ENCODE measurements around the gene HIPK3.

HIPK3 gene

DNA sequence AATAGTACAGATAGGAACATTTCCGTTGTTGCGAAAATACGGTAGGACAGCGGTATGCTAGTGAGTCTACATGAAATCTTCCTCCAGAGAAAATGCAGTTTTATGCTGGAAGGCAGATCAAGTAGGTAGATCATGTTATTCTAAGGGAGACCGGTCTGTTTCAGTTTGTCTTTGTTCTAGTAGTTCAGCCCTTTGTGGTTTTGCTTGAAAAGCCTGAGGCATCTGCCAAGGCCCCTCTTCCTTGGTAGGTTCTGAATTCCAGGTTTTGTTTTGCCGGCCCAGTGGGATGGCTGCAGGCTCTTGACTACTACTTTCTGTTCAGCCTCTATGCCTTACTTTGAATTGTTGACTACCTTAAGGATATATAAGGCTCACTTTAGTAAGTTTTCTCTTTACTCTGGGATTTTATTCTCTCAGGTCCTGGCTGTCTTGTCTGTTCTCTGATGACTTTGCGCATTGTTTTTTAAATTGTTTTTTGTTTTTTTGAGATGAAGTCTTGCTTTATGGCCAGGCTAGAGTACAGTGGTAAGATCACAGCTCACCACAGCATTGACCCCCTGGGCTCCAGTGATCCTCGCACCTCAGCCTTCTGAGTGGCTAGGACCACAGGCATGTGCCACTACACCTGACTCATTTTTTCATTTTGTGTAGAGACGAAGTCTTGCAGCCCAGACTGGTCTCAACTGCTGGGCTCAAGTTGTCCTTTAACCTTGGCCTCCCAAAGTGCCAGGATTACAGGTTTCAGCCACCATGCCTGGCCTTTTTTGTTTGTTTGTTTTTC is 53.7 kb downstream of the HIPK3 start:
- no peaks in the 10 kb centered on the region for H3K9me3 ChIP-seq (ENCODE audit: control insufficient read depth, low read length)
- DNase-seq (ENCODE audit: low read depth) = peak; percentile 25

GRCh38 chr11:33311680-33312079 is 54.5 kb downstream of the HIPK3 start:
- H3K9ac ChIP-seq (ENCODE audit: low read length) = no peak overlapping the region
- H3K4me1 ChIP-seq (ENCODE audit: control insufficient read depth, insufficient read depth, low read length) = peaks cover 20% of the 10 kb centered on the region
- no peak overlapping the region for H3K4me3 ChIP-seq (ENCODE audit: low read length)
- no peak for DNase-seq (ENCODE audit: low read depth)
- no peaks in the 10 kb centered on the region for H3K36me3 ChIP-seq (ENCODE audit: control insufficient read depth, insufficient read depth, low read length, severe bottlenecking)
- no peaks in the 10 kb centered on the region for H3K27me3 ChIP-seq (replicated peaks; ENCODE audit: control insufficient read depth, insufficient read depth, low read length)
- no peaks in the 10 kb centered on the region for H3K9me3 ChIP-seq (ENCODE audit: control insufficient read depth, low read length)

More for the DNA sequence above, 53.7 kb downstream of the HIPK3 start:
- H3K4me3 ChIP-seq (ENCODE audit: low read length) = no peak overlapping the region
- no peaks in the 10 kb centered on the region for H3K36me3 ChIP-seq (ENCODE audit: control insufficient read depth, insufficient read depth, low read length, severe bottlenecking)
- no peak overlapping the region for H3K9ac ChIP-seq (ENCODE audit: low read length)
- H3K4me1 ChIP-seq (ENCODE audit: control insufficient read depth, insufficient read depth, low read length) = peaks cover 23% of the 10 kb centered on the region
- no peaks in the 10 kb centered on the region for H3K27me3 ChIP-seq (replicated peaks; ENCODE audit: control insufficient read depth, insufficient read depth, low read length)

DNA sequence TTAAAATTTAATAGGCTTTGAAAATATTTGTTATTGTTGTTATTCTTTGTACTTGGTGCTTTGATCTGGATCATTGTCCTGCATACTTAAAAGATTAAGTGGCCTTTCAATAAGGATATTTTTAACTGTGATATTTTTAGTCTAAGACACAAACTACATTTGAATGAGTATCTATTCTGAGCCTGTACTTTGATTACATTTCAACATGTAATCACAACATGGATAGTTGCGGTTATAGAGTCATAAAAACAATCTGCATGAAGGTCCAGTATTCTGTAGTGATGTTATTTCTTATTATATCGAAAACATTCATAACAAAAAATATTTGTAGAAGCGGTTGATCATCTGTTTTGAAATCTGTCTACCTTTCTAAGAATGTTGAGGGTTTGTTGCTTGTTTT is 58.6 kb downstream of the HIPK3 start:
- DNase-seq (ENCODE audit: low read depth) = peak; percentile 27
- Histone ChIP-seq H3K36me3 (ENCODE audit: control insufficient read depth, insufficient read depth, low read length, severe bottlenecking) (no peaks in the 10 kb centered on the region), H3K9ac (ENCODE audit: low read length) (no peak overlapping the region), H3K4me3 (ENCODE audit: low read length) (no peak overlapping the region), H3K9me3 (ENCODE audit: control insufficient read depth, low read length) (no peaks in the 10 kb centered on the region), H3K27me3 (replicated peaks; ENCODE audit: control insufficient read depth, insufficient read depth, low read length) (no peaks in the 10 kb centered on the region), H3K4me1 (ENCODE audit: control insufficient read depth, insufficient read depth, low read length) (peaks cover 7% of the 10 kb centered on the region)

- H3K36me3 ChIP-seq (ENCODE audit: control insufficient read depth, insufficient read depth, low read length, severe bottlenecking) = no peaks in the 10 kb centered on the region
- H3K4me1 ChIP-seq (ENCODE audit: control insufficient read depth, insufficient read depth, low read length) = peaks cover 7% of the 10 kb centered on the region
- no peaks in the 10 kb centered on the region for H3K9me3 ChIP-seq (ENCODE audit: control insufficient read depth, low read length)
- H3K4me3 ChIP-seq (ENCODE audit: low read length) = no peak overlapping the region
- no peaks in the 10 kb centered on the region for H3K27me3 ChIP-seq (replicated peaks; ENCODE audit: control insufficient read depth, insufficient read depth, low read length)
- no peak overlapping the region for H3K9ac ChIP-seq (ENCODE audit: low read length)
- no peak for DNase-seq (ENCODE audit: low read depth)
Measured at GRCh38 chr11:33317662-33318061, 60.5 kb downstream of the HIPK3 start.

GRCh38 chr11:33320016-33320813 is 63.0 kb downstream of the HIPK3 start:
- no peak overlapping the region for H3K9ac ChIP-seq (ENCODE audit: low read length)
- DNase-seq (ENCODE audit: low read depth) = no peak
- peaks cover 11% of the 10 kb centered on the region for H3K4me1 ChIP-seq (ENCODE audit: control insufficient read depth, insufficient read depth, low read length)
- H3K36me3 ChIP-seq (ENCODE audit: control insufficient read depth, insufficient read depth, low read length, severe bottlenecking) = no peaks in the 10 kb centered on the region
- no peaks in the 10 kb centered on the region for H3K27me3 ChIP-seq (replicated peaks; ENCODE audit: control insufficient read depth, insufficient read depth, low read length)
- H3K4me3 ChIP-seq (ENCODE audit: low read length) = no peak overlapping the region
- no peaks in the 10 kb centered on the region for H3K9me3 ChIP-seq (ENCODE audit: control insufficient read depth, low read length)

DNA sequence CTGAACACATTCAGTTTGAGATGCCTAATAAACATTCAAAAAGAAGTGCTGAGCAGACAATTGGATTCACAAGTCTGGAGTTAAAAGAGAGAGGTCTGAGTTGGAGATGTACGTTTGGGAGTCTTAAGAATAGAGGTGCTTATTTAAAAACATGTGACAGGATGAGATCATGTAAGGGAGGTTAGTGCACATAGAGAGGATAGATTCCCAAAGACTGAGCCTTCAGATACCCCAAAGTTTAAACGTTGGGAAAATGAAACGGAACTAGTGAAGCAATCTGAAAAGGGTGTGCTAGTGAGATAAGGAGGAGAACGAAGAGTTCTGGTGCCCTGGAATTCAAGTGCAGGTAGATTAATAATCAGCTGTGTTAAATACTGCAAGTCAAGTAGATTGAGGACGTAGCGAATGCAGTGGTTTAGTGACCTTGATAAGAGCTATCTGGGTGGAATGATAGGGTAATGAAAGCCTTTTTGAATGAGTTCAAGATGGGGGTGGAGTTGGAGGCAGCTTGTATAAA is 63.7 kb downstream of the HIPK3 start:
- Histone ChIP-seq H3K4me3 (ENCODE audit: low read length) (no peak overlapping the region), H3K9ac (ENCODE audit: low read length) (no peak overlapping the region), H3K9me3 (ENCODE audit: control insufficient read depth, low read length) (no peaks in the 10 kb centered on the region), H3K27me3 (replicated peaks; ENCODE audit: control insufficient read depth, insufficient read depth, low read length) (no peaks in the 10 kb centered on the region), H3K4me1 (ENCODE audit: control insufficient read depth, insufficient read depth, low read length) (peaks cover 17% of the 10 kb centered on the region), H3K36me3 (ENCODE audit: control insufficient read depth, insufficient read depth, low read length, severe bottlenecking) (no peaks in the 10 kb centered on the region)
- DNase-seq (ENCODE audit: low read depth) = no peak

DNA sequence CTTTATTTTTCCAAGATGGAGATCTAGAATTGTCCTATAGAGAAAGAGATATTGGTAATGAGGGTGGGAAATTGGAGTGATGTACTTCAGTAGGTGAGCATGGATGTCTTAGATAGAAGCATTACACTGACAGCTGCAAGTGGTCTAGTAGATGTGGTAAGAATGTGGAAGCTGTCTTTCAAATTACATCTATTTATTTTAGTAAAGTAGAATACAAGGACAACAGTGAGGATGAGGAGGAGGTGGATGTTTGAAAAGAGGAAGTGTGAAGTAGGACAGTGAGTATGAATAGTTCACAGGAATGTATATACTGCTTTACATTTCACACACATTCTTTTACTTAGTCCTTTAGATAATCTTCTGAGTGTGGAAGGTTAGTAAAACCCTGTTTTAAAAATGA is 64.2 kb downstream of the HIPK3 start:
- H3K36me3 ChIP-seq (ENCODE audit: control insufficient read depth, insufficient read depth, low read length, severe bottlenecking) = no peaks in the 10 kb centered on the region
- H3K27me3 ChIP-seq (replicated peaks; ENCODE audit: control insufficient read depth, insufficient read depth, low read length) = no peaks in the 10 kb centered on the region
- H3K4me3 ChIP-seq (ENCODE audit: low read length) = no peak overlapping the region
- no peak overlapping the region for H3K9ac ChIP-seq (ENCODE audit: low read length)
- H3K9me3 ChIP-seq (ENCODE audit: control insufficient read depth, low read length) = no peaks in the 10 kb centered on the region
- peaks cover 23% of the 10 kb centered on the region for H3K4me1 ChIP-seq (ENCODE audit: control insufficient read depth, insufficient read depth, low read length)
- no peak for DNase-seq (ENCODE audit: low read depth)

DNA sequence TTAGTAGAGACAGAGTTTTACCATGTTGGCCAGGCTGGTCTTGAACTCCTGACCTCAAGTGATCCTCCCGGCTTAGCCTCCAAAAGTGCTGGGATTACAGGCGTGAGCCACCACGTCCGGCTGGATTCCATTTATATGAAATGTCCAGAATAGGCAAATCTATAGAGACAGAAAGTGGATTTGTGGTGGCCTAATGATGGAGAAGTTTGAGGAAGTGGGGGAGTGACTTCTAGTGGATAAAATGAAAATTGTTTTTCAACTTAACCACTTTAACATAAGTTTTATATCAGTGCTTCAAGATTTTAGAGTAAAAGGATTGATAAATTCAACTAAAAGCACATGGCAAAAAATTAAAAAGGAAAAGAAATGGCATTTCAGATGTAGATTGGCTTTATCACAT is 66.2 kb downstream of the HIPK3 start:
- no peak overlapping the region for H3K4me3 ChIP-seq (ENCODE audit: low read length)
- no peaks in the 10 kb centered on the region for H3K9me3 ChIP-seq (ENCODE audit: control insufficient read depth, low read length)
- no peaks in the 10 kb centered on the region for H3K36me3 ChIP-seq (ENCODE audit: control insufficient read depth, insufficient read depth, low read length, severe bottlenecking)
- DNase-seq (ENCODE audit: low read depth) = no peak
- H3K4me1 ChIP-seq (ENCODE audit: control insufficient read depth, insufficient read depth, low read length) = peaks cover 43% of the 10 kb centered on the region
- no peak overlapping the region for H3K9ac ChIP-seq (ENCODE audit: low read length)
- H3K27me3 ChIP-seq (replicated peaks; ENCODE audit: control insufficient read depth, insufficient read depth, low read length) = no peaks in the 10 kb centered on the region

DNA sequence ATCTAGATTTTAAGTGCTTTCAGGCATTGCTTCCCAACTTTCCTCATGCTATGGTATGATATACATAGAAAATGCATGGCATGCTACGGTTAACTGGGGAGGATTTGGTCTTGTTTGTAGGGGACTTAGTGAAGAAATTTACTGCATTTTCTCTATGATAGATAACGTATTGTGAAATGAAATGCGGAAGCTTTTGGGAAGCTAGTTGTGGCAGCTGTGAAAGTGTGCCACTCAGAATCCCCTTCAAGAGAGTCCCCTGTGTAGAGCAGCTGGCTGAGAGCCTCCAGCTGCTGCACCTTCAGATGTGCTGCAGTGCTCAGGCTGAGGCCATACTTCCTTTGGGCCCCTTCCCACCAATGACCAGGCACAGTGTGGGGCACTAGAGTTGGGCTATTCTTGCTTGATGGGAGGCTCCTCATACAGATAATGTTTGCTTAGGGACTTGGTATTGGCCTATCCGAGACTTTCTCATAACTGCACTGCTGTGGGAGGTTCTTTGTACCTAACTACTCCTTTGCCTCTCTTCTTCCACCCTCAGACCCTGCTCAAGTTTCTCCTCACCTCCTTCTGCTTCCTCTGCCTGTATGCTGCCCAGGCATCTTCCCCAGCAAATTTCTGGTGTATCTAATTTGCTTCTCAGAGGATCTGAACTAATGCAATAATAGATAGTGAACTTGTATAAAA is 67.3 kb downstream of the HIPK3 start:
- peaks cover 49% of the 10 kb centered on the region for H3K4me1 ChIP-seq (ENCODE audit: control insufficient read depth, insufficient read depth, low read length)
- no peak overlapping the region for H3K9ac ChIP-seq (ENCODE audit: low read length)
- no peak for DNase-seq (ENCODE audit: low read depth)
- H3K27me3 ChIP-seq (replicated peaks; ENCODE audit: control insufficient read depth, insufficient read depth, low read length) = no peaks in the 10 kb centered on the region
- no peak overlapping the region for H3K4me3 ChIP-seq (ENCODE audit: low read length)
- H3K9me3 ChIP-seq (ENCODE audit: control insufficient read depth, low read length) = no peaks in the 10 kb centered on the region
- H3K36me3 ChIP-seq (ENCODE audit: control insufficient read depth, insufficient read depth, low read length, severe bottlenecking) = no peaks in the 10 kb centered on the region

DNA sequence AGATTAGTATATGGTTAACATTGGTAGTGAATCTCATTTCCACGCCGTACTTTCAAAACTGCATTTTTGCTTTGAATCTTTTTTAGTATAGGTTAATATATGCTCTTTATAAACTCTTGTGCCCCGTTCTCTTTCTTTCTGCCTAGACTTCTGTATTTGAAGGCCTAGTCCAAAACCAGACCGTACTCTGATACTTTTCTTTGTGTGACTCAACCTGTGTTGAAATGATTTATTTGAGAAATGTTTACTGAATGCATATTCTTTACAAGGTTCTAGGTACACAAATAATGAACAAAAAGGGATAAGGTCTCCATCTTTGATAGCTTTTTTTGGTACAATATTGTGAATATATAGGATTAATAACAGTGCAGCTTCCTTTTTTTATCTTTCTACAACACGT is 68.3 kb downstream of the HIPK3 start:
- DNase-seq (ENCODE audit: low read depth) = no peak
- Histone ChIP-seq H3K27me3 (replicated peaks; ENCODE audit: control insufficient read depth, insufficient read depth, low read length) (no peaks in the 10 kb centered on the region), H3K9me3 (ENCODE audit: control insufficient read depth, low read length) (no peaks in the 10 kb centered on the region), H3K4me1 (ENCODE audit: control insufficient read depth, insufficient read depth, low read length) (peaks cover 52% of the 10 kb centered on the region), H3K36me3 (ENCODE audit: control insufficient read depth, insufficient read depth, low read length, severe bottlenecking) (peaks cover 3% of the 10 kb centered on the region), H3K4me3 (ENCODE audit: low read length) (no peak overlapping the region), H3K9ac (ENCODE audit: low read length) (no peak overlapping the region)

GRCh38 chr11:33329705-33330329 is 72.6 kb downstream of the HIPK3 start:
- no peak overlapping the region for H3K4me3 ChIP-seq (ENCODE audit: low read length)
- peak; percentile 78 for DNase-seq (ENCODE audit: low read depth)
- no peaks in the 10 kb centered on the region for H3K9me3 ChIP-seq (ENCODE audit: control insufficient read depth, low read length)
- H3K27me3 ChIP-seq (replicated peaks; ENCODE audit: control insufficient read depth, insufficient read depth, low read length) = no peaks in the 10 kb centered on the region
- H3K4me1 ChIP-seq (ENCODE audit: control insufficient read depth, insufficient read depth, low read length) = peaks cover 56% of the 10 kb centered on the region
- H3K36me3 ChIP-seq (ENCODE audit: control insufficient read depth, insufficient read depth, low read length, severe bottlenecking) = peaks cover 28% of the 10 kb centered on the region
- no peak overlapping the region for H3K9ac ChIP-seq (ENCODE audit: low read length)

Data from adipocyte (in vitro differentiated cells).